GM12878 (cell line): Measurements from ENCODE around the gene GPR119. TPM values are rescaled to one million over a fixed set of nuclear protein-coding genes. Genes with fewer than 3 reads are reported as not detected.

Experiments used
- BMI1 ChIP-seq: fragments of 450-650 bp; IDR thresholded peaks from 2 replicates; pipeline ENCODE4 v1.6.1; 2016; ENCODE audit warnings: mild to moderate bottlenecking, moderate library complexity, borderline replicate concordance
- ESRRA ChIP-seq: IDR thresholded peaks from 2 replicates; pipeline ENCODE4 v1.6.1; 2012; ENCODE audit warnings: mild to moderate bottlenecking, low read length, improper control_type of control experiment
- HCFC1 ChIP-seq: fragments of 150-350 bp; IDR thresholded peaks from 2 replicates; pipeline ENCODE4 v1.6.1; 2014; ENCODE audit warnings: low read length
- IRF4 ChIP-seq: IDR thresholded peaks from 2 replicates; pipeline ENCODE4 v1.6.1; 2011; ENCODE audit warnings: low read depth, low read length
- JUNB ChIP-seq: IDR thresholded peaks from 2 replicates; pipeline ENCODE4 v1.6.1; 2016; ENCODE audit warnings: antibody characterized with exemption, mild to moderate bottlenecking
- LARP7 ChIP-seq: fragments of 450-650 bp; IDR thresholded peaks from 2 replicates; pipeline ENCODE4 v1.6.1; 2017; ENCODE audit warnings: mild to moderate bottlenecking
- MTA3 ChIP-seq: IDR thresholded peaks from 2 replicates; pipeline ENCODE4 v1.6.1; 2012; ENCODE audit warnings: low read length, inconsistent platforms, borderline replicate concordance
- NBN ChIP-seq: fragments of 450-650 bp; IDR thresholded peaks from 2 replicates; pipeline ENCODE4 v1.6.1; 2016
- NFYA ChIP-seq: IDR thresholded peaks from 2 replicates; pipeline ENCODE4 v1.6.1; 2011; ENCODE audit warnings: low read depth, mild to moderate bottlenecking, low read length, improper control_type of control experiment, borderline replicate concordance
- NRF1 ChIP-seq: conservative IDR thresholded peaks from 2 replicates; pipeline ENCODE4 v1.6.1; 2011; ENCODE audit warnings: mild to moderate bottlenecking, low read depth, low read length, improper control_type of control experiment
- PML ChIP-seq: IDR thresholded peaks from 2 replicates; pipeline ENCODE4 v1.6.1; 2012; ENCODE audit warnings: low read length, inconsistent platforms
- POLR2A ChIP-seq: IDR thresholded peaks from 2 replicates; pipeline ENCODE4 v1.6.1; 2011; ENCODE audit warnings: low read depth, mild to moderate bottlenecking, low read length
- RBBP5 ChIP-seq: fragments of 200-600 bp; sonication (generic); conservative IDR thresholded peaks from 2 replicates; pipeline ENCODE4 v1.6.1; 2016
- RELA ChIP-seq: fragments of 450-650 bp; IDR thresholded peaks from 2 replicates; pipeline ENCODE4 v1.8.0; 2014; ENCODE audit warnings: borderline replicate concordance; ENCODE audit not compliant: partially characterized antibody
- SMAD1 ChIP-seq: fragments of 450-650 bp; IDR thresholded peaks from 2 replicates; pipeline ENCODE4 v1.6.1; 2018; ENCODE audit warnings: mild to moderate bottlenecking, low read depth; ENCODE audit not compliant: partially characterized antibody
- SMAD5 ChIP-seq: IDR thresholded peaks from 2 replicates; pipeline ENCODE4 v1.6.1; 2016; ENCODE audit warnings: antibody characterized with exemption, low read depth
- SREBF2 ChIP-seq: IDR thresholded peaks from 2 replicates; pipeline ENCODE4 v1.6.1; 2012; ENCODE audit warnings: mild to moderate bottlenecking, low read length
- STAT1 ChIP-seq: fragments of 450-650 bp; conservative IDR thresholded peaks from 2 replicates; pipeline ENCODE4 v1.6.1; 2014; ENCODE audit warnings: antibody characterized with exemption, mild to moderate bottlenecking
- TAF1 ChIP-seq: IDR thresholded peaks from 2 replicates; pipeline ENCODE4 v1.6.1; 2011; ENCODE audit warnings: mild to moderate bottlenecking, low read depth, low read length, borderline replicate concordance
- YBX1 ChIP-seq: fragments of 450-650 bp; IDR thresholded peaks from 2 replicates; pipeline ENCODE4 v1.6.1; 2016; ENCODE audit warnings: antibody characterized with exemption
- ZNF622 ChIP-seq: fragments of 450-650 bp; IDR thresholded peaks from 2 replicates; pipeline ENCODE4 v1.6.1; 2017; ENCODE audit warnings: mild to moderate bottlenecking, inconsistent platforms
- polyA plus RNA-seq, 11 experiments: library from polyadenylated mRNA; depleted of rRNA in 4 of 11; unstranded in 6 of 11; stranded (reverse) in 5 of 11; fragments of >200 nt; fragmentation: Nextera tagmentation in 4 of 11; fragmentation: Illumina TruSeq in 1 of 11; extraction: Ambion mirVana in 4 of 11; extraction: Trizol in 1 of 11; gene quantifications; 1 replicate in 1 of 11; 2 replicates in 10 of 11; pipeline versions ENCODE4 v1.2.1 to v1.2.3, GENCODE V29; 2011 to 2016; ENCODE audit warnings: inconsistent platforms in 2 of 11, missing spikeins in 2 of 11, low read depth in 1 of 11
- total RNA-seq, 4 experiments: library from RNA; depleted of rRNA in 3 of 4; stranded (reverse); fragments of >200 nt in 3 of 4; fragmentation: Illumina TruSeq in 1 of 4; extraction: Trizol in 1 of 4; gene quantifications; 2 replicates each; pipeline versions ENCODE4 v1.2.1 to v1.2.3, GENCODE V29; 2013 to 2021
- TF ChIP-seq, protein P1 (sequence below): IDR thresholded peaks from 2 replicates; pipeline ENCODE4 v1.6.1; 2012; ENCODE audit warnings: low read depth, low read length, improper control_type of control experiment
- TF ChIP-seq, protein P2 (sequence below): fragments of 450-650 bp; IDR thresholded peaks from 2 replicates; pipeline ENCODE4 v1.6.1; 2016; ENCODE audit warnings: mild to moderate bottlenecking
- TF ChIP-seq, protein P3 (sequence below): IDR thresholded peaks from 2 replicates; pipeline ENCODE4 v1.6.1; 2012; ENCODE audit warnings: low read depth, low read length, improper control_type of control experiment
- TF ChIP-seq, protein P4 (sequence below): fragments of 450-650 bp; IDR thresholded peaks from 2 replicates; pipeline ENCODE4 v1.6.1; 2017; ENCODE audit warnings: mild to moderate bottlenecking, moderate library complexity
- TF ChIP-seq, protein P5 (sequence below): fragments of 450-650 bp; IDR thresholded peaks from 2 replicates; pipeline ENCODE4 v1.6.1; 2014; ENCODE audit warnings: mild to moderate bottlenecking

GPR119 gene
- total and polyA plus RNA-seq, 10 of the 15 experiments (the other 5 are each of a cell fraction or from before 2014, with no cell fraction given), result not detected

DNA sequence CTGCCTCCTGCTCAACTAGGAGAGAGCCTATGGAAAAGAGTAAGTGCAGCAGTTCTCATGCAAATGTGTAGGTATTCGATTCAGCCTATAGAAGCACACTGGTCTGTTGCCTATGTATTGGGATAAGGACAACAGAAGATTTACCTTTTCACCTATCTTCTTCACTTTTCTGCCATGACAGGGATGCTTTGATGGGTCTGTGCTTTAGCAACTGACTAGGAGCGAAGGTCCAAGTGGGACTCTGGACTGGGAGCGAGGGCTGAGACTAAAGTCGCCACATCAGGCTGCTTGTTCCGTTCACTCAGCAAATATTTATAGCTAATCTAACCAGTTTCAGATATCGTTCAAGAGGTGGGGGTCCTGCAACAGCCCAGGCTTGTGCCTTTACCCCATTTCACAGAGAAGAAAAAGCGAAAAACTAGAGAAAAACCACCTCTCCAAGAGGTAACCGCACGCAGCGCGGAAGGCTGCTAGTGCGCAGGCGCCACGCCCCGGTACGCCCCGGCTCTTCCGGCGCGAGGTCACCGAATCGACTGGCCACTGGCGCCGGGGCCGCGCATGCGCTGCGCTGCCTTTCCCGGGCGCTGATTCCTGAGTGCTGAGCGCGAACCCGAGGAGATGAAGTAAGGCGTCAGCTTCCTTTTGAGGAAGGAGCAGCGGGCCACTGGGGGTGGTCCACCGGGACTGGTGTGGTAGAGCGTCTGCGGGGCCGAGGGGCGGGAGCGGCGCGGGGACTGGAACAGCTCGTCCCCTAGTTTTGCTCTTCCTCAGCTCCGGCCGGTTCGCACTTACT is 16.1 kb upstream of the GPR119 start, which contains the start of gene RBMX2 (continued):
- no peak for TF ChIP-seq ESRRA
- TF ChIP-seq LARP7, result 0 out of 2 replicates have a peak, but pooled peaks have one; percentile 28
- no peak for TF ChIP-seq SREBF2
- no peak for TF ChIP-seq NBN
- TF ChIP-seq RBBP5, result no peak
- TF ChIP-seq POLR2A, result peak; percentile 72
- no peak for TF ChIP-seq MTA3
- TF ChIP-seq, protein P1, sequence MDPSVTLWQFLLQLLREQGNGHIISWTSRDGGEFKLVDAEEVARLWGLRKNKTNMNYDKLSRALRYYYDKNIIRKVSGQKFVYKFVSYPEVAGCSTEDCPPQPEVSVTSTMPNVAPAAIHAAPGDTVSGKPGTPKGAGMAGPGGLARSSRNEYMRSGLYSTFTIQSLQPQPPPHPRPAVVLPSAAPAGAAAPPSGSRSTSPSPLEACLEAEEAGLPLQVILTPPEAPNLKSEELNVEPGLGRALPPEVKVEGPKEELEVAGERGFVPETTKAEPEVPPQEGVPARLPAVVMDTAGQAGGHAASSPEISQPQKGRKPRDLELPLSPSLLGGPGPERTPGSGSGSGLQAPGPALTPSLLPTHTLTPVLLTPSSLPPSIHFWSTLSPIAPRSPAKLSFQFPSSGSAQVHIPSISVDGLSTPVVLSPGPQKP, result 0 out of 2 replicates have a peak, but pooled peaks have one; percentile 38
- TF ChIP-seq BMI1, result no peak
- TF ChIP-seq HCFC1, result no peak
- peak; percentile 37; the same call in 1 of the 2 replicates for TF ChIP-seq TAF1
- no peak for TF ChIP-seq NFYA
- TF ChIP-seq, protein P2, sequence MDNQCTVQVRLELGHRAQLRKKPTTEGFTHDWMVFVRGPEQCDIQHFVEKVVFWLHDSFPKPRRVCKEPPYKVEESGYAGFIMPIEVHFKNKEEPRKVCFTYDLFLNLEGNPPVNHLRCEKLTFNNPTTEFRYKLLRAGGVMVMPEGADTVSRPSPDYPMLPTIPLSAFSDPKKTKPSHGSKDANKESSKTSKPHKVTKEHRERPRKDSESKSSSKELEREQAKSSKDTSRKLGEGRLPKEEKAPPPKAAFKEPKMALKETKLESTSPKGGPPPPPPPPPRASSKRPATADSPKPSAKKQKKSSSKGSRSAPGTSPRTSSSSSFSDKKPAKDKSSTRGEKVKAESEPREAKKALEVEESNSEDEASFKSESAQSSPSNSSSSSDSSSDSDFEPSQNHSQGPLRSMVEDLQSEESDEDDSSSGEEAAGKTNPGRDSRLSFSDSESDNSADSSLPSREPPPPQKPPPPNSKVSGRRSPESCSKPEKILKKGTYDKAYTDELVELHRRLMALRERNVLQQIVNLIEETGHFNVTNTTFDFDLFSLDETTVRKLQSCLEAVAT, result 0 out of 2 replicates have a peak, but pooled peaks have one; percentile 40
- no peak for TF ChIP-seq STAT1
- TF ChIP-seq, protein P3, sequence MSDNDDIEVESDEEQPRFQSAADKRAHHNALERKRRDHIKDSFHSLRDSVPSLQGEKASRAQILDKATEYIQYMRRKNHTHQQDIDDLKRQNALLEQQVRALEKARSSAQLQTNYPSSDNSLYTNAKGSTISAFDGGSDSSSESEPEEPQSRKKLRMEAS, result no peak
- peak; percentile 69 for TF ChIP-seq NRF1
- no peak for TF ChIP-seq ZNF622
- TF ChIP-seq RELA, result no peak
- no peak for TF ChIP-seq SMAD1
- TF ChIP-seq JUNB, result no peak
- TF ChIP-seq, protein P4, sequence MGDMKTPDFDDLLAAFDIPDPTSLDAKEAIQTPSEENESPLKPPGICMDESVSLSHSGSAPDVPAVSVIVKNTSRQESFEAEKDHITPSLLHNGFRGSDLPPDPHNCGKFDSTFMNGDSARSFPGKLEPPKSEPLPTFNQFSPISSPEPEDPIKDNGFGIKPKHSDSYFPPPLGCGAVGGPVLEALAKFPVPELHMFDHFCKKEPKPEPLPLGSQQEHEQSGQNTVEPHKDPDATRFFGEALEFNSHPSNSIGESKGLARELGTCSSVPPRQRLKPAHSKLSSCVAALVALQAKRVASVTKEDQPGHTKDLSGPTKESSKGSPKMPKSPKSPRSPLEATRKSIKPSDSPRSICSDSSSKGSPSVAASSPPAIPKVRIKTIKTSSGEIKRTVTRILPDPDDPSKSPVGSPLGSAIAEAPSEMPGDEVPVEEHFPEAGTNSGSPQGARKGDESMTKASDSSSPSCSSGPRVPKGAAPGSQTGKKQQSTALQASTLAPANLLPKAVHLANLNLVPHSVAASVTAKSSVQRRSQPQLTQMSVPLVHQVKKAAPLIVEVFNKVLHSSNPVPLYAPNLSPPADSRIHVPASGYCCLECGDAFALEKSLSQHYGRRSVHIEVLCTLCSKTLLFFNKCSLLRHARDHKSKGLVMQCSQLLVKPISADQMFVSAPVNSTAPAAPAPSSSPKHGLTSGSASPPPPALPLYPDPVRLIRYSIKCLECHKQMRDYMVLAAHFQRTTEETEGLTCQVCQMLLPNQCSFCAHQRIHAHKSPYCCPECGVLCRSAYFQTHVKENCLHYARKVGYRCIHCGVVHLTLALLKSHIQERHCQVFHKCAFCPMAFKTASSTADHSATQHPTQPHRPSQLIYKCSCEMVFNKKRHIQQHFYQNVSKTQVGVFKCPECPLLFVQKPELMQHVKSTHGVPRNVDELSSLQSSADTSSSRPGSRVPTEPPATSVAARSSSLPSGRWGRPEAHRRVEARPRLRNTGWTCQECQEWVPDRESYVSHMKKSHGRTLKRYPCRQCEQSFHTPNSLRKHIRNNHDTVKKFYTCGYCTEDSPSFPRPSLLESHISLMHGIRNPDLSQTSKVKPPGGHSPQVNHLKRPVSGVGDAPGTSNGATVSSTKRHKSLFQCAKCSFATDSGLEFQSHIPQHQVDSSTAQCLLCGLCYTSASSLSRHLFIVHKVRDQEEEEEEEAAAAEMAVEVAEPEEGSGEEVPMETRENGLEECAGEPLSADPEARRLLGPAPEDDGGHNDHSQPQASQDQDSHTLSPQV, result no peak
- TF ChIP-seq PML, result peak; percentile 81; the same call in 1 of the 2 replicates
- TF ChIP-seq SMAD5, result peak; percentile 72; the same call in 1 of the 2 replicates
- TF ChIP-seq, protein P5, sequence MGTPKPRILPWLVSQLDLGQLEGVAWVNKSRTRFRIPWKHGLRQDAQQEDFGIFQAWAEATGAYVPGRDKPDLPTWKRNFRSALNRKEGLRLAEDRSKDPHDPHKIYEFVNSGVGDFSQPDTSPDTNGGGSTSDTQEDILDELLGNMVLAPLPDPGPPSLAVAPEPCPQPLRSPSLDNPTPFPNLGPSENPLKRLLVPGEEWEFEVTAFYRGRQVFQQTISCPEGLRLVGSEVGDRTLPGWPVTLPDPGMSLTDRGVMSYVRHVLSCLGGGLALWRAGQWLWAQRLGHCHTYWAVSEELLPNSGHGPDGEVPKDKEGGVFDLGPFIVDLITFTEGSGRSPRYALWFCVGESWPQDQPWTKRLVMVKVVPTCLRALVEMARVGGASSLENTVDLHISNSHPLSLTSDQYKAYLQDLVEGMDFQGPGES, result no peak
- TF ChIP-seq YBX1, result no peak
- no peak for TF ChIP-seq IRF4
